ENCODE data around the gene ZNF341. TPM values are rescaled to one million over a fixed set of nuclear protein-coding genes. Genes with fewer than 3 reads are reported as not detected.

The ZNF341 gene
- total RNA-seq, 1 donor from 2014 or later = 3.4 TPM

DNA sequence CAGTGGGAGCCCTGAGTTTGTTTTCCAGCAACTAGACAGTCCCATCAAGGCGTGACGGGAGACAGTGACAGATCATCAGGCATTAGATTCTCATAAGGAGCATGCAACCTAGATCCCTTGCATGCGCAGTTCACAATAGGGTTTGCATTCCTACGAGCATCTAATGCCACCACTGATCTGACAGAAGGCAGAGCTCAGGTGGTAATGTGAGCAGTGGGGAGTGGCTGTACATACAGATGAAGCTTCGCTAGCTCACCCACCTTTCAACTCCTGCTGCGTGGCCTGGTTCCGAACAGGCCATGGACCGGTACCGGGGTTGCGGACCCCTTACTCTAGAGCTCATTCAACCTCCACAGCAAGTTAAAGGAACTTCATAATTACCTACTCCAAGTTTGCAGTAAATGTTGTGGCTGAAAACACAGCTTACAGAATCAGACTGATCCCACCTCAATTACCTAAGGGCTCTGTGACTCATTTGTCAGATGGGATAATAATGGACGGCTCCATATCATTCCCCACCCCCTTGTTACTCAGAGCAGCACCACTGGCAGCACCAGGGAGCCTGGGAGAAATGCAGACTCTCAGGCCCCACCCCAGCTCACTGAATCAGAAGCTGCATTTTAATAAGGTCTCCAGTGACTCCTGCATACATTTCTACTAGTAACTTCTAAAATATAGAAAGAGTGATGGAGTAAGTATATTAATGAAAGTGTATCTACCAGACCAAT lies 27.4 kb upstream of the ZNF341 start:
- TF ChIP-seq, protein P1, sequence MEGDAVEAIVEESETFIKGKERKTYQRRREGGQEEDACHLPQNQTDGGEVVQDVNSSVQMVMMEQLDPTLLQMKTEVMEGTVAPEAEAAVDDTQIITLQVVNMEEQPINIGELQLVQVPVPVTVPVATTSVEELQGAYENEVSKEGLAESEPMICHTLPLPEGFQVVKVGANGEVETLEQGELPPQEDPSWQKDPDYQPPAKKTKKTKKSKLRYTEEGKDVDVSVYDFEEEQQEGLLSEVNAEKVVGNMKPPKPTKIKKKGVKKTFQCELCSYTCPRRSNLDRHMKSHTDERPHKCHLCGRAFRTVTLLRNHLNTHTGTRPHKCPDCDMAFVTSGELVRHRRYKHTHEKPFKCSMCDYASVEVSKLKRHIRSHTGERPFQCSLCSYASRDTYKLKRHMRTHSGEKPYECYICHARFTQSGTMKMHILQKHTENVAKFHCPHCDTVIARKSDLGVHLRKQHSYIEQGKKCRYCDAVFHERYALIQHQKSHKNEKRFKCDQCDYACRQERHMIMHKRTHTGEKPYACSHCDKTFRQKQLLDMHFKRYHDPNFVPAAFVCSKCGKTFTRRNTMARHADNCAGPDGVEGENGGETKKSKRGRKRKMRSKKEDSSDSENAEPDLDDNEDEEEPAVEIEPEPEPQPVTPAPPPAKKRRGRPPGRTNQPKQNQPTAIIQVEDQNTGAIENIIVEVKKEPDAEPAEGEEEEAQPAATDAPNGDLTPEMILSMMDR (IDR thresholded peaks at IDR 0.05) = no peak
- Mint-ChIP-seq H3K4me3 (ENCODE audit: unreplicated experiment) (no peak overlapping the region), H3K9me3 (ENCODE audit: unreplicated experiment) (no peaks in the 10 kb centered on the region), H3K4me1 (ENCODE audit: unreplicated experiment) (no peaks in the 10 kb centered on the region), H3K36me3 (ENCODE audit: unreplicated experiment) (no peaks in the 10 kb centered on the region), H3K27me3 (ENCODE audit: unreplicated experiment) (no peaks in the 10 kb centered on the region), H3K27ac (ENCODE audit: unreplicated experiment) (no peak overlapping the region)
- no peak for DNase-seq (ENCODE audit: extremely low spot score, unreplicated experiment)

GRCh38 chr20:33707668-33708067 lies 24.1 kb upstream of the ZNF341 start:
- no peak overlapping the region for H3K27ac Mint-ChIP-seq (ENCODE audit: unreplicated experiment)
- H3K4me3 Mint-ChIP-seq (ENCODE audit: unreplicated experiment) = no peak overlapping the region
- TF ChIP-seq, protein P1 (IDR thresholded peaks at IDR 0.05) = no peak
- H3K4me1 Mint-ChIP-seq (ENCODE audit: unreplicated experiment) = no peaks in the 10 kb centered on the region
- no peaks in the 10 kb centered on the region for H3K9me3 Mint-ChIP-seq (ENCODE audit: unreplicated experiment)
- no peaks in the 10 kb centered on the region for H3K27me3 Mint-ChIP-seq (ENCODE audit: unreplicated experiment)
- H3K36me3 Mint-ChIP-seq (ENCODE audit: unreplicated experiment) = no peaks in the 10 kb centered on the region
- no peak for DNase-seq (ENCODE audit: extremely low spot score, unreplicated experiment)

DNA sequence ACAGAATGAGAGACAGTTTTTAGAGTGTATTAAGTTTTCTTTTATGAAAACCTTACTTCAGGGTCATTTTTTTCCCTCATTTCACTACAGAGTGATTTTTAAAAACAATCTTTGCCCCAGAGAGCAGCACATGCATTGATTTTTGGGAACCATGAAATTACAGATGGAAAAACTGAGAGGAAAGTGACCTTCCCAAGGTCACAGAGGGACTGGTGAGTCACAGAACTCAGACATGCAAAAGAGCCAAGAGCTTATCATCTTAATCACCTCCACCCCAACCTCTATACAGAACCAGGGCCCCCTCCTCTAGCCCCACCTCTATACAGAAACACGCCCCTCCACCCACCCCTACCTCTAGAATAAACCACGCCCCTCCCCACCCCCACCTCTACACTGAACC lies 22.4 kb upstream of the ZNF341 start:
- Mint-ChIP-seq H3K27me3 (ENCODE audit: unreplicated experiment) (no peaks in the 10 kb centered on the region), H3K36me3 (ENCODE audit: unreplicated experiment) (no peaks in the 10 kb centered on the region), H3K27ac (ENCODE audit: unreplicated experiment) (no peak overlapping the region), H3K4me3 (ENCODE audit: unreplicated experiment) (no peak overlapping the region), H3K4me1 (ENCODE audit: unreplicated experiment) (no peaks in the 10 kb centered on the region), H3K9me3 (ENCODE audit: unreplicated experiment) (no peaks in the 10 kb centered on the region)
- TF ChIP-seq, protein P1 (IDR thresholded peaks at IDR 0.05) = no peak
- no peak for DNase-seq (ENCODE audit: extremely low spot score, unreplicated experiment)

DNA sequence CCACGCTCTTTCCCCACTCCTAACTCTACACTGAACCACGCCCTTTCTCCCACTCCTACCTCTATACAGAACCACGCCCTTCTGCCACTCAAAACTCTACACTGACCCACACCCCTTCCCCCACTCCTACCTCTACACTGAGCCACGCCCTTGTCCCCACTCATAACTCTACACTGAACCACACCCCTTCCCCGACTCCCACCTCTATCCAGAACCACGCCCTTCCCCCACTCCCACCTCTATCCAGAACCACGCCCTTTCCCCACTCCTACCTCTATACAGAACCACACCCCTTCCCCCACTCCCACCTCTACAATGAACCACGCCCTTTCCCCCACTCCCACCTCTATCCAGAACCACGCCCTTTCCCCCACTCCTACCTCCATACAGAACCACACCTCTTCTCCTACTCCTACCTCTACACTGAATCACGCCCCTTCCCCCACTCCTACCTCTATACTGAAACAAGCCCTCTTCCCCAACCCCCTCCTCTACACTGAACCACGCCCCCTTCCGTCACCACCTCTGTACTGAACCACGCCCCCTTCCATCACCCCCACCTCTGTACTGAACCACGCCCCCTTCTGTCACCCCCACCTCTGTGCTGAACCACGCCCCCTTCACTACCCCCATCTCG lies 21.8 kb upstream of the ZNF341 start:
- H3K36me3 Mint-ChIP-seq (ENCODE audit: unreplicated experiment) = no peaks in the 10 kb centered on the region
- no peaks in the 10 kb centered on the region for H3K4me1 Mint-ChIP-seq (ENCODE audit: unreplicated experiment)
- no peak for DNase-seq (ENCODE audit: extremely low spot score, unreplicated experiment)
- H3K27ac Mint-ChIP-seq (ENCODE audit: unreplicated experiment) = no peak overlapping the region
- TF ChIP-seq, protein P1 (IDR thresholded peaks at IDR 0.05) = no peak
- H3K27me3 Mint-ChIP-seq (ENCODE audit: unreplicated experiment) = no peaks in the 10 kb centered on the region
- no peak overlapping the region for H3K4me3 Mint-ChIP-seq (ENCODE audit: unreplicated experiment)
- H3K9me3 Mint-ChIP-seq (ENCODE audit: unreplicated experiment) = no peaks in the 10 kb centered on the region

DNA sequence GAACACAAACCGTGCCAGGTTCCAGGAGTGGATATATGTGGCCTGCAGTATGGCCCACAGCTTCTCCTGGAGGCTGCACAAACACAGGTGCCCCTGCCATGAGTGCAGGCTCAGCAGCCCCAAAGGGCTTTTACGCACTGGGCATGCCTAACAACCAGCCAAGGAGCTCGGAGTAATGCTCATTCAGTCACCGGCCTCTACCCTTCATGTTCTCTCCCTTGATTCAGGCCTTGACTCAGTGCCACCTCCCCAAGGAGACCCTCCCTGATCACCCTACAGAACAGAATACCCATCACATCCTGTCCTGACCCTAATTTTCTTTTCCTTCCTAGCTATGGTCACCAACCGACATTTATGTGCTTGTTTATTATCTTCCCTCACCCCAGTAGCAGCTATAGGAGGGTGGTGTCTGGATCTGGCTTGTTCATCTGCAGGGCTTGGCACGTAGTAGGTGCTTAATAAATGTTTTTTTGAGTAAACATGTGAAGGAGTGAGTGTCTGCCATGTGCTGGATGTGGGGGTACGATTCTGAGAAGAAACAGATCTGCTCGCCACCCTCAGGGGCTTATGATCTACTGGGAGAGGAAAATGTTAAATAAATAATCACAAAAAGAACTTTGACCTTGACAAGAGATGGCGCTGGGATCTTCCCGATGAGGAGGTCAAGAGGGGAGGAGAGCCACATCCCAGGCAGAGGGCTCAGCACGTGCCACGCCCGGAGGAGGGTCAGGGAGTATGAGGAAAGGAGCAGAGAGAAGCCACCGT lies 20.9 kb upstream of the ZNF341 start:
- TF ChIP-seq, protein P1 (IDR thresholded peaks at IDR 0.05) = no peak
- H3K9me3 Mint-ChIP-seq (ENCODE audit: unreplicated experiment) = no peaks in the 10 kb centered on the region
- no peaks in the 10 kb centered on the region for H3K36me3 Mint-ChIP-seq (ENCODE audit: unreplicated experiment)
- no peak overlapping the region for H3K27ac Mint-ChIP-seq (ENCODE audit: unreplicated experiment)
- H3K4me1 Mint-ChIP-seq (ENCODE audit: unreplicated experiment) = no peaks in the 10 kb centered on the region
- H3K27me3 Mint-ChIP-seq (ENCODE audit: unreplicated experiment) = no peaks in the 10 kb centered on the region
- DNase-seq (ENCODE audit: extremely low spot score, unreplicated experiment) = no peak
- no peak overlapping the region for H3K4me3 Mint-ChIP-seq (ENCODE audit: unreplicated experiment)

All from osteocyte (in vitro differentiated cells).